NCI-H2171 treated with DMSO at 0.1 percent for 48 hours (cell line): ENCODE measurements around the gene TRAPPC2L.
"Not testable (repeated sequence)": the region's sequence is repeated elsewhere in the genome, so short reads cannot be mapped to it uniquely, and the experiment has no call there.

Experiments used
- DNase-seq: peaks from one replicate; lab custom pipeline; 2025; lab: John Stamatoyannopoulos, UW

TRAPPC2L gene

DNA sequence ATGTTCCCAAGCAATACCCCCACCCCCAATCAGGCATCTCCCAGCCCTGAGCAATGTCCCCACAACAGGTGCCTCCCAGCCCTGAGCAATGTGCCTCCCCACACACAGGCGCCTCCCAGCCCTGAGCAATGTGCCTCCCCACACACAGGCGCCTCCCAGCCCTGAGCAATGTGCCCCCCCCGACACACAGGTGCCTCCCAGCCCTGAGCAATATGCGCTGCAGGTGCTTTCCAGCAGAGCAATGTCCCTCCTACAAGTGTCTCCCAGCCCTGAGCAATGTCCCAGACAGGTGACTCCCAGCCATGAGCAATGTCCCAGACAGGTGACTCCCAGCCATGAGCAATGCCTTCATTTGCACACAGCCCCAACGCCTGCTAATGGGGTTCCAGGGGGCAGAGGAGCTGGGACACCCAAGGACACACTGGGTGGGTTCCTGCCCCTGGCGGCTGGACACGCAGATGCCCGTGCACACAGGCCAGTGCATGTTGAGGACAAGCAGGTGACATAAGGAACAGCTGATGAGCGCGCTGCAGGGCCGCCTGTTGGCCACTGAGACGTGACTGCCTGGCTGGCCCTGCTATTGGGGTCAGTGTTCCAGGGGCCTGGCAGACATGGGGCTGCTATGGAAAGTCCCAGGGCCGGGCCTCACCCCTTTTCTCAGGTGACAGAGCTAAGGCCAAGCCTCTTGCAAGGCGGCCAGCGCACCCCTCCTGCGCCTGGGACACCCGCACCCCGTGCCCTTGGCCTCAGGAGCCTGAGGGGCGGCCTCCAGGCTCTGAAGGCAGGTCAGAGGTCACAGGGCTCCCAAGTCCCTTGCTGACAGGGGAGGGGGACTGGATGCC lies 36.4 kb downstream of the TRAPPC2L start:
- DNase-seq, result no peak

DNA sequence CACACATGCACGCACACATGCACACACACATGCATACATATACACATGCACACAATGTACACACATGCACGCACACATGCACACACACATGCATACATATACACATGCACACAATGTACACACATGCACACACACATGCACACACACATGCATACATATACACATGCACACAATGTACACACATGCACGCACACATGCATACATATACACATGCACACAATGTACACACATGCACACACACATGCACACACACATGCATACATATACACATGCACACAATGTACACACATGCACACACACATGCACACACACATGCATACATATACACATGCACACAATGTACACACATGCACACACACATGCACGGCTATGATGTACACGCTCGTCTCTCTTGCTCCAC lies 37.3 kb downstream of the TRAPPC2L start:
- DNase-seq, result not testable (repeated sequence)

GRCh38 chr16:88894681-88895300 lies 37.9 kb downstream of the TRAPPC2L start:
- DNase-seq, result no peak

GRCh38 chr16:88895335-88895734 lies 38.4 kb downstream of the TRAPPC2L start:
- no peak for DNase-seq

GRCh38 chr16:88896238-88897070 lies 39.5 kb downstream of the TRAPPC2L start:
- no peak for DNase-seq

GRCh38 chr16:88897696-88898425 lies 40.9 kb downstream of the TRAPPC2L start:
- DNase-seq, result no peak

GRCh38 chr16:88899901-88900661 lies 43.2 kb downstream of the TRAPPC2L start:
- DNase-seq, result no peak

DNA sequence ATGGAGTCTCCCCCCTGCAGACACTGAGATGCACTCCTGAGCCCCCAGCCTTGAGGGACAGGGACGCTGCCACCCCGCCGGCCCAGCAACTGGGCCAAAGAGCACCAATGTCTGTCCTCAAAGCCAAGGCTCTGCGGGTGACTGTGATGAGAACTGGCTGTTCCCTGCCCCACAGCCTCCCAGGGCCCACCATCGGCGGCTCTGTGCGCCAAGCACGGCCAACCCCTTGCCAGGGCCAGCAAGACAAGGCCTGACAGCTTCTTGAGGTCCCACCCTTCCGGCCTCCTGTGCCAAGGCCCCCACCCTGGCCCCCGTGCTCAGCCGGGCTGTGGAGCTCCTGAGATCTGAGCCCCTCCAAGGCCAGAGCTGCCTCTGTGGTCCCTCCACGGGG lies 43.7 kb downstream of the TRAPPC2L start:
- no peak for DNase-seq

DNA sequence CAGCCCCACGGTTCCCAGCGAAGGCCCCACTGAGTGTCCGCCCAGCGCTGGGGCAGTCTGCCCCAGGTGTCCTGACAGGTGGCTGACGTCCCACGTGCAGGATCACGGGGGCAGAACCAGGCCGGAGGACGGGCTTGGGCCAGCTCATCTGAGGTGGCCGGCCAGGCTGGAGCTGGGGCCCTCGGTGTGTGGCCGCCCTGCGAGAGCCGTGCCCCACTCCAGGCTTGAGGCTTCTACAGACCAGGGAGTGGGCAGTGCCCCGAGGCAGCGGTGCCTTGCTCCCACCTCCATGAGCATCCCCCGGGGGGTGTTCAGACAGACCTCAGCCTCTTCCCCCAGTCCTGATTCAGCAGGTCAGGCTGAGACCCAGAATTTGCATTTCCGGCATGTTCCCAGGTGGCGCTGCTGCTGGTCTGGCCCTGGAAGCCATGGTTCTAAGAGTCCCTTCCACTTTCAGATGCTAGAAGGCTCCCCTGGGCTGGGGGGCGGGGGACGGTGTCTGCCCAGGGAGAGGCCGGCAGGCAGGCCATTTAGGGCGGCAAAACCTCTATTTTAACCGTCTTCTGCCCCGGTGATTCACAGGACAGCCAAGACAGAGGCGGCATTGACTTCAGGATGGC lies 44.9 kb downstream of the TRAPPC2L start:
- DNase-seq, result no peak

GRCh38 chr16:88902744-88903143 lies 45.8 kb downstream of the TRAPPC2L start:
- DNase-seq, result no peak

DNA sequence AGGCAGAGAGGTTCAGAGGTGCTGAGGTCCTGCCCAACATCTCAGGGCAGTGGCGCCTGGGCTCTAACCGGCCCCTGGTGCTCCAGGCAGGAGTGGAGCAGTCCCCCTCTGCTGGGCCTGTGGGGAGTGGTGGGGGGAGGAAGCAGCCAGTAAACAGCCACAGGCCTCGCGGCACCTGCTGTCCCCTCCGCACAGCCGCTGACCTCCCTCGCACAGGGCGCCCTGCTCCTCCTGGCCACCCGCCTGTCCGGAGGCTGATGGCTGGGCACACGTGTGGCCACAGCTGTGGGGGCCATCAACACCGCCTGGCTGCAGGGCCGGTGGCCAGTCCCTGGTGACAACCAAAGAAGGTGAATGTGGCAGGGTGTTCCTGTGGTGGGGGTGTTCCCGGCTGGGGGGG lies 46.3 kb downstream of the TRAPPC2L start:
- no peak for DNase-seq

DNA sequence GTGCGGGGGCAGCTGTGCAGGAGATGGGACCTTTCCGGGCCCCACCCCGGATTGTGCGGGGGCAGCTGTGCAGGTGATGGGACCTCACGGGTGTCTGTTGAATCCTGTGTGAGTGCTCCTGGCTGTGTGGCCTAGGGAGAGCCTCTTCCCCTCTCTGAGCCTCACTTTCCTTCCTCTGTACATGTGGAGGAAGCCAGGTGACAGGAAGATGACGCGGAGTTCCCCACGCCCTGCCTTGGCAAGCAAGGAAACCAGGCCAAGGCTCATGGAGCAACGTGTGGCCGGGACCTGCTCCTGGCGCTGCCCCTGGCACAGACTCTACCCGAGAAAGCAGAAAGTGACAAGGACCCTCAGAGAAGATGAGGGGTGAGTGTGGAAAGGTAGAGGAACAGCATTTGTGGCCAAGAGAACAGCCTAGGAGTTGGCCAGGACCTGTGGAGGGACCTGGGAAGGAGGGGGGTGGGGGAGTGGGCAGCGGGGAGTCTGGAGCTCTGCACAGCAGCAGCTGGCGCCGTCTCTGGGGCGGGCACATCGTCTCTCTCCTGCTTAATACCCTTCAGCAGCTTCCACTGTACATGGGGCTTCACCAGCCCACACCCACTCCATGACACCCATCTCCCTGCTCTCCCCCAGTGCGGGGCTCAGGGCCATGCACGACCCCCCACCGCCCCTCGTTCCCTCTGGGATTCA lies 47.9 kb downstream of the TRAPPC2L start:
- no peak for DNase-seq

DNA sequence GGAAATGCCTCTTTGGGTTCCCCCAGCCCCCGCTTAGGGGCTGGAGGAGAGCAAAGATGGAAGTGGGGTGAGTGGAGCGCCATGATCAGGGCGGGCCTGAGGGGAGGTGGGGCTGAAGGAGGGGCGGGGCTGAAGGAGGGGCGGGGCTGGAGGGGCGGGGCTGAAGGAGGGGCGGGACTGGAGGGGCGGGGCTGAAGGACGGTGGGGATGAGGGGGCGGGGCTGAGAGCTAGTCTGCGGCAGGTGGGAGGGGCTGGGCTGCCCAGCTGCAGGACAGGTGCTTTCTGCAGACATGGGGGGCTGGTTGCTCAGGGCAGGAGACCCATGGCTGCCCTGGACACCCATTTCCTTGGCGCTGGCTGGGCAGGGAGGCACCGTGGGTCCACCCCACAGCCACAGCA lies 48.6 kb downstream of the TRAPPC2L start:
- no peak for DNase-seq

- DNase-seq, result no peak
Measured at GRCh38 chr16:88906020-88906419, 49.1 kb downstream of the TRAPPC2L start.

GRCh38 chr16:88906535-88907105 lies 49.7 kb downstream of the TRAPPC2L start:
- no peak for DNase-seq

DNA sequence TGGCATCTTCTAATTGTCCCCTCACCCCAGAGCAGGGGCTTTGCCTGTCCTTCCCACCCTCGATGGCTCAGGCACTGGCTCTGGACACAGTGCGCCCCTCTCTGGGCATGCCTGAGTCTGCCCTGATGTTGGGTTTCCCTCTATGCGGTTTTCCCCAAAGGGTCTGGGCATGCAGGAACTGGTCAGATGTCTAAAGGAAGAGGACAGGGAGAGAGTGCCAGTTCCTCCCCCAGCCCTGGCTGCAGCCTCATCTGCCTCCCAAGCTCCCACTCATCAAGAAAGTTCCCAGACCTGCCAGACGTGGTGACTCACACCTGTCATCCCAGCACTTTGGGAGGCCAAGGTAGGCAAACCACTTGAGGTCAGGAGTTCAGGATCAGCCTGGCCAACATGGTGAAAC lies 50.8 kb downstream of the TRAPPC2L start:
- no peak for DNase-seq

DNA sequence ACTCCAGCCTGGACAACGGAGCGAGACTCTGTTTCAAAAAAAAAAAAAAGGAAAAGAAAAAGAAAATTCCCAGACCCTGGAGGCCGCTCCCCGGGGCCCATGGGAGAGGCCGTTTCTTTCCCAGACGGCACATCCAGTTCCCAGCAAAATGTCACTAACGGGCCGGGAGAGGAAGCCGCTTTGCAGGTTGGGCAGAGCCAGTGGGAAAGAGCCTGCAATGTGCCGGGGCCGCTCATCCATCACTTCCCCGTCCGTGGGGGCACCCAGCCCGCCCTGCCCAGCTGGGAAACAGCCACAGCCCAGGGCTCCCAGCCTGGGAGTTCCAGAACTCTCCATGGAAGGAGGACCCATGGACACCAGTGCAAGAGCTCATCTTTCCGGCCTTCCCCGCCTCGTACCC lies 51.4 kb downstream of the TRAPPC2L start:
- no peak for DNase-seq

GRCh38 chr16:88909431-88910210 lies 52.7 kb downstream of the TRAPPC2L start:
- no peak for DNase-seq
